ENCODE results near the gene GATB.

GATB gene

DNA sequence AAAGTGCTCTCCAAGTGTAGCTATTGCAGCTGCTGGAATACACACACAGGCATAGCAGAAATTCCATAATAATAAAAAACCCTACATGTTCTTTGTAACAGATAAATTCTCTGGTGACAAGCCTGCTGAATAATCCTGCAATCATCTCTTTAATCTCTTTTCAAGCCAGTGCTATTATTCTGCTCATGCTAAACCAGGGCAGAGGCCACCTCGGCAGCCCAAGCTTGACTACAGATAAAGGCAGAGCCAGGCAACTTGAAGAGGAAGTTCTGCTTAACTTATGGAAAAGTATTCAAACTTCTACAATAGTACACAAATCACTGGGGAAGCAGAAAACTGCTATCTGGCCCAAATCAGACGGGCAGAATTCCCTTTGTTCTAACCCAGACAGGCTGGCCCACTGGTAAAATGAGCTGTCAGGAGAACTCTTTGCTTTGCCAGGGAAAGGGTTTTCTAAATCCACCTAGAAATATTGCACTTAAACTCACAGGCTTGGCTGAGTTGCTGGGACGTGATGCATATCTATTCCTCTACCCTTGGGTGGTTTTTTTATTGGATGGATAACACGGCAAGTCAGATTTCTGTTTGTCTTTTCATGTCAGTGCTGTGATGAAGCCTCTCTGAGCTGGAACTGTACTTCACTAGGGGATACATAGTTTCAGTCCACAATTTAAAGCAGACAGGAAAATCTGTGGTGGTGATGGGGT is 70.5 kb downstream of the GATB start:
- peak; percentile 78 for ATAC-seq
- TF ChIP-seq ZFP3 (CRISPR knock-in tag; IDR thresholded peaks at IDR 0.05) (no peak), ISL1 (CRISPR knock-in tag; IDR thresholded peaks at IDR 0.05) (peak; percentile 78)

DNA sequence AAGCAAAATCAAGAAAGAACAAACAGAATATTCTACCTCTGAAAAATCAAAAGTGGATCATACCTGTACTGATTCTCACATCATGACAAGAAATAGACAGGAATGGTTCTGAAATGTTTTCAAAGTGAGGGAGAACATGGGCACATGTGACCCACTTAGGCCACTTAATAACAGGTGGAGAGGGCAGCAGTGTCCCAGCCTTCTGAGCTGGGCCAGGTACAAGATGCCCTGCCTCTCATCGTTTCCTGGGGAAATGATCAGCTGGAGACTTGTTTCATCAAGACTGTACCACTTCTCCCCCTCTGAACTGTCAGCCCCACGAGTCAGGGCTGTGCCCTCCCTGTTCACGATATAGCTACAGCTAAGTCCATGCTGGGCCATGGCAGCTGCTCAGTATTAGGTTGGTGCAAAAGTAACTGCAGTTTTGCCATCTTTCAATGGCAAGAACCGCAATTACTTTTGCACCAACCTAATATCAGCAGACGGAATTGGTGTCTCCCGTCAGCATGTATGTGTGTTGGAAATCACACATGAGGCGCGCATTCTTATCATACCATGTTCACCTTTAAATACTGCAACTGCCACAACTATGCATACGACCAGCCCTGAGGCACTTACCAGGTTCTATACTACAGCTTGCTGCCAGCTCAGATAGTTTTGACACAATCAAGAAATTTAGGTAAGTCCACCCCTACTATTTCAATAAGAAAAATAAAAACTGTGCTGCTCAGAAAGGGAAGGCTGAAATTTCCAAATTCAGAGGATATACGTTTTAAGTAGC is 71.4 kb downstream of the GATB start:
- no peak for ATAC-seq
- TF ChIP-seq BACH2 (CRISPR knock-in tag; IDR thresholded peaks at IDR 0.05; ENCODE audit: borderline replicate concordance) (no peak), GLIS3 (CRISPR knock-in tag; IDR thresholded peaks at IDR 0.05) (no peak), OSR1 (CRISPR knock-in tag; IDR thresholded peaks at IDR 0.05) (no peak), ISL1 (CRISPR knock-in tag; IDR thresholded peaks at IDR 0.05) (no peak), ZFP30 (CRISPR knock-in tag; IDR thresholded peaks at IDR 0.05) (no peak)
- TF ChIP-seq, protein P1, sequence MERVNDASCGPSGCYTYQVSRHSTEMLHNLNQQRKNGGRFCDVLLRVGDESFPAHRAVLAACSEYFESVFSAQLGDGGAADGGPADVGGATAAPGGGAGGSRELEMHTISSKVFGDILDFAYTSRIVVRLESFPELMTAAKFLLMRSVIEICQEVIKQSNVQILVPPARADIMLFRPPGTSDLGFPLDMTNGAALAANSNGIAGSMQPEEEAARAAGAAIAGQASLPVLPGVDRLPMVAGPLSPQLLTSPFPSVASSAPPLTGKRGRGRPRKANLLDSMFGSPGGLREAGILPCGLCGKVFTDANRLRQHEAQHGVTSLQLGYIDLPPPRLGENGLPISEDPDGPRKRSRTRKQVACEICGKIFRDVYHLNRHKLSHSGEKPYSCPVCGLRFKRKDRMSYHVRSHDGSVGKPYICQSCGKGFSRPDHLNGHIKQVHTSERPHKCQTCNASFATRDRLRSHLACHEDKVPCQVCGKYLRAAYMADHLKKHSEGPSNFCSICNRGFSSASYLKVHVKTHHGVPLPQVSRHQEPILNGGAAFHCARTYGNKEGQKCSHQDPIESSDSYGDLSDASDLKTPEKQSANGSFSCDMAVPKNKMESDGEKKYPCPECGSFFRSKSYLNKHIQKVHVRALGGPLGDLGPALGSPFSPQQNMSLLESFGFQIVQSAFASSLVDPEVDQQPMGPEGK (CRISPR knock-in tag; IDR thresholded peaks at IDR 0.05; ENCODE audit: borderline replicate concordance), result no peak

DNA sequence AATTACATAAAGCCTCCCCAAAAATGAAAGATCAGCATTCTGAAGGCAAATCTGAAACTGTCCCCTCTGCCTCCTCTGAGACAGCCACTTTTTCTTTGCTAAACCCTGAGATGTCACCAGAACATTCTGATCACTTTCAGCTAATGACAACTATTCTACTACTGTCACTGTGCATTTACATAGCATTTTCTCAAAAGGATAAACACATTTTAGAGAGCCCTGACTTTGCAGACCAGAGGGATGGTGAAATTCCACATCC is 72.1 kb downstream of the GATB start:
- ATAC-seq, result no peak
- TF ChIP-seq ESRRG (CRISPR knock-in tag; IDR thresholded peaks at IDR 0.05), result no peak
- no peak for TF ChIP-seq ZNF70 (CRISPR knock-in tag; IDR thresholded peaks at IDR 0.05)
- TF ChIP-seq, protein P2, sequence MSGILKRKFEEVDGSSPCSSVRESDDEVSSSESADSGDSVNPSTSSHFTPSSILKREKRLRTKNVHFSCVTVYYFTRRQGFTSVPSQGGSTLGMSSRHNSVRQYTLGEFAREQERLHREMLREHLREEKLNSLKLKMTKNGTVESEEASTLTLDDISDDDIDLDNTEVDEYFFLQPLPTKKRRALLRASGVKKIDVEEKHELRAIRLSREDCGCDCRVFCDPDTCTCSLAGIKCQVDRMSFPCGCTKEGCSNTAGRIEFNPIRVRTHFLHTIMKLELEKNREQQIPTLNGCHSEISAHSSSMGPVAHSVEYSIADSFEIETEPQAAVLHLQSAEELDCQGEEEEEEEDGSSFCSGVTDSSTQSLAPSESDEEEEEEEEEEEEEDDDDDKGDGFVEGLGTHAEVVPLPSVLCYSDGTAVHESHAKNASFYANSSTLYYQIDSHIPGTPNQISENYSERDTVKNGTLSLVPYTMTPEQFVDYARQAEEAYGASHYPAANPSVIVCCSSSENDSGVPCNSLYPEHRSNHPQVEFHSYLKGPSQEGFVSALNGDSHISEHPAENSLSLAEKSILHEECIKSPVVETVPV (CRISPR knock-in tag; IDR thresholded peaks at IDR 0.05), result no peak
- no peak for TF ChIP-seq TCF4 (CRISPR knock-in tag; IDR thresholded peaks at IDR 0.05; ENCODE audit: borderline replicate concordance)
- TF ChIP-seq, protein P1 (CRISPR knock-in tag; IDR thresholded peaks at IDR 0.05; ENCODE audit: borderline replicate concordance), result no peak
- TF ChIP-seq, protein P3, sequence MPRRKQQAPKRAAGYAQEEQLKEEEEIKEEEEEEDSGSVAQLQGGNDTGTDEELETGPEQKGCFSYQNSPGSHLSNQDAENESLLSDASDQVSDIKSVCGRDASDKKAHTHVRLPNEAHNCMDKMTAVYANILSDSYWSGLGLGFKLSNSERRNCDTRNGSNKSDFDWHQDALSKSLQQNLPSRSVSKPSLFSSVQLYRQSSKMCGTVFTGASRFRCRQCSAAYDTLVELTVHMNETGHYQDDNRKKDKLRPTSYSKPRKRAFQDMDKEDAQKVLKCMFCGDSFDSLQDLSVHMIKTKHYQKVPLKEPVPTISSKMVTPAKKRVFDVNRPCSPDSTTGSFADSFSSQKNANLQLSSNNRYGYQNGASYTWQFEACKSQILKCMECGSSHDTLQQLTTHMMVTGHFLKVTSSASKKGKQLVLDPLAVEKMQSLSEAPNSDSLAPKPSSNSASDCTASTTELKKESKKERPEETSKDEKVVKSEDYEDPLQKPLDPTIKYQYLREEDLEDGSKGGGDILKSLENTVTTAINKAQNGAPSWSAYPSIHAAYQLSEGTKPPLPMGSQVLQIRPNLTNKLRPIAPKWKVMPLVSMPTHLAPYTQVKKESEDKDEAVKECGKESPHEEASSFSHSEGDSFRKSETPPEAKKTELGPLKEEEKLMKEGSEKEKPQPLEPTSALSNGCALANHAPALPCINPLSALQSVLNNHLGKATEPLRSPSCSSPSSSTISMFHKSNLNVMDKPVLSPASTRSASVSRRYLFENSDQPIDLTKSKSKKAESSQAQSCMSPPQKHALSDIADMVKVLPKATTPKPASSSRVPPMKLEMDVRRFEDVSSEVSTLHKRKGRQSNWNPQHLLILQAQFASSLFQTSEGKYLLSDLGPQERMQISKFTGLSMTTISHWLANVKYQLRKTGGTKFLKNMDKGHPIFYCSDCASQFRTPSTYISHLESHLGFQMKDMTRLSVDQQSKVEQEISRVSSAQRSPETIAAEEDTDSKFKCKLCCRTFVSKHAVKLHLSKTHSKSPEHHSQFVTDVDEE (CRISPR knock-in tag; IDR thresholded peaks at IDR 0.05), result no peak
- TF ChIP-seq RARB (CRISPR knock-in tag; IDR thresholded peaks at IDR 0.05), result no peak
- TF ChIP-seq ZNF565 (CRISPR knock-in tag; conservative IDR thresholded peaks at IDR 0.05; ENCODE audit: low read depth), result no peak
- TF ChIP-seq CSDC2 (CRISPR knock-in tag; IDR thresholded peaks at IDR 0.05), result no peak
- no peak for TF ChIP-seq TOX (CRISPR knock-in tag; IDR thresholded peaks at IDR 0.05; ENCODE audit: borderline replicate concordance)
- TF ChIP-seq GLIS3 (CRISPR knock-in tag; IDR thresholded peaks at IDR 0.05), result no peak
- no peak for TF ChIP-seq ISL1 (CRISPR knock-in tag; IDR thresholded peaks at IDR 0.05)
- no peak for TF ChIP-seq ARNTL (CRISPR knock-in tag; IDR thresholded peaks at IDR 0.05; ENCODE audit: borderline replicate concordance, low read depth)
- TF ChIP-seq, protein P4, sequence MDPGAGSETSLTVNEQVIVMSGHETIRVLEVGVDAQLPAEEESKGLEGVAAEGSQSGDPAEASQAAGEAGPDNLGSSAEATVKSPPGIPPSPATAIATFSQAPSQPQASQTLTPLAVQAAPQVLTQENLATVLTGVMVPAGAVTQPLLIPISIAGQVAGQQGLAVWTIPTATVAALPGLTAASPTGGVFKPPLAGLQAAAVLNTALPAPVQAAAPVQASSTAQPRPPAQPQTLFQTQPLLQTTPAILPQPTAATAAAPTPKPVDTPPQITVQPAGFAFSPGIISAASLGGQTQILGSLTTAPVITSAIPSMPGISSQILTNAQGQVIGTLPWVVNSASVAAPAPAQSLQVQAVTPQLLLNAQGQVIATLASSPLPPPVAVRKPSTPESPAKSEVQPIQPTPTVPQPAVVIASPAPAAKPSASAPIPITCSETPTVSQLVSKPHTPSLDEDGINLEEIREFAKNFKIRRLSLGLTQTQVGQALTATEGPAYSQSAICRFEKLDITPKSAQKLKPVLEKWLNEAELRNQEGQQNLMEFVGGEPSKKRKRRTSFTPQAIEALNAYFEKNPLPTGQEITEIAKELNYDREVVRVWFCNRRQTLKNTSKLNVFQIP (CRISPR knock-in tag; IDR thresholded peaks at IDR 0.05; ENCODE audit: borderline replicate concordance, low read depth), result no peak
- TF ChIP-seq, protein P5, sequence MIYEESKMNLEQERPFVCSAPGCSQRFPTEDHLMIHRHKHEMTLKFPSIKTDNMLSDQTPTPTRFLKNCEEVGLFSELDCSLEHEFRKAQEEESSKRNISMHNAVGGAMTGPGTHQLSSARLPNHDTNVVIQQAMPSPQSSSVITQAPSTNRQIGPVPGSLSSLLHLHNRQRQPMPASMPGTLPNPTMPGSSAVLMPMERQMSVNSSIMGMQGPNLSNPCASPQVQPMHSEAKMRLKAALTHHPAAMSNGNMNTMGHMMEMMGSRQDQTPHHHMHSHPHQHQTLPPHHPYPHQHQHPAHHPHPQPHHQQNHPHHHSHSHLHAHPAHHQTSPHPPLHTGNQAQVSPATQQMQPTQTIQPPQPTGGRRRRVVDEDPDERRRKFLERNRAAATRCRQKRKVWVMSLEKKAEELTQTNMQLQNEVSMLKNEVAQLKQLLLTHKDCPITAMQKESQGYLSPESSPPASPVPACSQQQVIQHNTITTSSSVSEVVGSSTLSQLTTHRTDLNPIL (CRISPR knock-in tag; IDR thresholded peaks at IDR 0.05; ENCODE audit: low read depth), result no peak
- no peak for TF ChIP-seq SNAI2 (CRISPR knock-in tag; IDR thresholded peaks at IDR 0.05)
- no peak for TF ChIP-seq ZFP3 (CRISPR knock-in tag; IDR thresholded peaks at IDR 0.05)
- no peak for TF ChIP-seq ZC3H10 (CRISPR knock-in tag; IDR thresholded peaks at IDR 0.05)
